Measurements from ENCODE around the gene IREB2. TPM values are rescaled to one million over a fixed set of nuclear protein-coding genes. Genes with fewer than 3 reads are reported as not detected.

IREB2 gene
- total and polyA plus RNA-seq, 2 donors (not counting 1 experiment from before 2014, with no cell fraction given) = 14.7 to 92.1 TPM

- no peak overlapping the region for H3K4me3 Mint-ChIP-seq
- no peaks in the 10 kb centered on the region for H3K9me3 Mint-ChIP-seq (ENCODE audit: insufficient read depth)
- Histone ChIP-seq H3K36me3 (replicated peaks in 1 of 2; ENCODE audit: control extremely low read depth in 1 of 2, control insufficient read depth in 1 of 2, extremely low read depth in 1 of 2, insufficient read depth in 2 of 2, low read length in 1 of 2) (peaks cover 14 to 57% of the 10 kb centered on the region in 2 experiments), H2AFZ (ENCODE audit: insufficient read depth, low read depth, low read length, poor library complexity, severe bottlenecking) (no peak overlapping the region), H3K27me3 (replicated peaks in 1 of 4; ENCODE audit: control extremely low read depth in 1 of 4, control insufficient read depth in 3 of 4, insufficient read depth in 4 of 4, low read length in 3 of 4) (no peaks in the 10 kb centered on the region), H4K20me1 (ENCODE audit: control insufficient read depth, insufficient read depth, low read length, poor library complexity, severe bottlenecking) (peaks cover 87% of the 10 kb centered on the region), H3K4me1 (ENCODE audit: control insufficient read depth in 2 of 2, insufficient read depth in 2 of 2, low read length in 2 of 2) (peaks cover under 1 to 5% of the 10 kb centered on the region in 2 donors), H3K79me2 (ENCODE audit: control insufficient read depth, insufficient read depth, low read length) (peaks cover 97% of the 10 kb centered on the region), H3K4me3 (ENCODE audit: control extremely low read depth in 1 of 5, extremely low read depth in 1 of 5, insufficient read depth in 1 of 5, low read depth in 2 of 5, low read length in 4 of 5) (no peak overlapping the region), H3K4me2 (replicated peaks; ENCODE audit: low read depth, low read length, poor library complexity, severe bottlenecking) (no peak overlapping the region), H3K9me3 (ENCODE audit: control extremely low read depth in 1 of 3, control insufficient read depth in 2 of 3, insufficient read depth in 1 of 3, low read length in 2 of 3) (no peaks in the 10 kb centered on the region), H3K27ac (ENCODE audit: low read length in 2 of 2) (no peak overlapping the region), H3K9ac (ENCODE audit: low read length) (no peak overlapping the region)
- 100% methylated on average over 1 of the region's 2 CpGs for WGBS (ENCODE audit: insufficient coverage)
- H3K27ac Mint-ChIP-seq = no peak overlapping the region
- POLR2A ChIA-PET = no interaction called here
- H3K27me3 Mint-ChIP-seq = no peaks in the 10 kb centered on the region
- no peak for DNase-seq
- no peak for TF ChIP-seq CTCF (IDR thresholded peaks at IDR 0.05)
- no peak for TF ChIP-seq EZH2 (IDR thresholded peaks at IDR 0.05; ENCODE audit: borderline replicate concordance, insufficient read depth, low read depth, low read length, poor library complexity, severe bottlenecking)
- H3K4me1 Mint-ChIP-seq = peaks cover 37% of the 10 kb centered on the region
- intact Hi-C loops (cut with micrococcal nuclease) = no loop called here
- CTCF ChIA-PET = no interaction called here
- no peak for ATAC-seq (ENCODE audit: low read depth)
Observed at GRCh38 chr15:78445875-78446274, 7.9 kb downstream of the IREB2 start.

- TF ChIP-seq CTCF (IDR thresholded peaks at IDR 0.05) (no peak), EZH2 (IDR thresholded peaks at IDR 0.05; ENCODE audit: borderline replicate concordance, insufficient read depth, low read depth, low read length, poor library complexity, severe bottlenecking) (no peak)
- Histone ChIP-seq H3K4me2 (replicated peaks; ENCODE audit: low read depth, low read length, poor library complexity, severe bottlenecking) (no peak overlapping the region), H3K9ac (ENCODE audit: low read length) (no peak overlapping the region), H3K4me3 (ENCODE audit: control extremely low read depth in 1 of 5, extremely low read depth in 1 of 5, insufficient read depth in 1 of 5, low read depth in 2 of 5, low read length in 4 of 5) (no peak overlapping the region), H3K9me3 (ENCODE audit: control extremely low read depth in 1 of 3, control insufficient read depth in 2 of 3, insufficient read depth in 1 of 3, low read length in 2 of 3) (no peaks in the 10 kb centered on the region), H4K20me1 (ENCODE audit: control insufficient read depth, insufficient read depth, low read length, poor library complexity, severe bottlenecking) (peaks cover 92% of the 10 kb centered on the region), H3K4me1 (ENCODE audit: control insufficient read depth in 2 of 2, insufficient read depth in 2 of 2, low read length in 2 of 2) (peaks cover 0 to 5% of the 10 kb centered on the region in 2 donors), H3K79me2 (ENCODE audit: control insufficient read depth, insufficient read depth, low read length) (peaks cover 97% of the 10 kb centered on the region), H3K27me3 (replicated peaks in 1 of 4; ENCODE audit: control extremely low read depth in 1 of 4, control insufficient read depth in 3 of 4, insufficient read depth in 4 of 4, low read length in 3 of 4) (no peaks in the 10 kb centered on the region), H2AFZ (ENCODE audit: insufficient read depth, low read depth, low read length, poor library complexity, severe bottlenecking) (no peak overlapping the region), H3K36me3 (replicated peaks in 1 of 2; ENCODE audit: control extremely low read depth in 1 of 2, control insufficient read depth in 1 of 2, extremely low read depth in 1 of 2, insufficient read depth in 2 of 2, low read length in 1 of 2) (peaks cover 14 to 54% of the 10 kb centered on the region in 2 experiments), H3K27ac (ENCODE audit: low read length in 2 of 2) (peak overlapping the region in 1 of 2 donors; percentile 9)
- CTCF ChIA-PET = no interaction called here
- Mint-ChIP-seq H3K4me1 (peaks cover 33% of the 10 kb centered on the region), H3K27me3 (no peaks in the 10 kb centered on the region), H3K27ac (no peak overlapping the region), H3K9me3 (ENCODE audit: insufficient read depth) (no peaks in the 10 kb centered on the region), H3K4me3 (no peak overlapping the region)
- POLR2A ChIA-PET = no interaction called here
- intact Hi-C loops (cut with micrococcal nuclease) = no loop called here
- no CpG with 5 or more reads among the region's 3 CpGs for WGBS (ENCODE audit: insufficient coverage)
- ATAC-seq (ENCODE audit: low read depth) = no peak
- DNase-seq = no peak
Observed at GRCh38 chr15:78446551-78446950, 8.5 kb downstream of the IREB2 start.
